GM03348 (cell line): ENCODE measurements around the gene LCN2.
"Not testable (repeated sequence)": the region's sequence is repeated elsewhere in the genome, so short reads cannot be mapped to it uniquely, and the experiment has no call there.

Experiments used
- DNase-seq: peaks from one replicate; pipeline ENCODE4 v3.0.0; 2012; ENCODE audit warnings: low spot score

The LCN2 gene

DNA sequence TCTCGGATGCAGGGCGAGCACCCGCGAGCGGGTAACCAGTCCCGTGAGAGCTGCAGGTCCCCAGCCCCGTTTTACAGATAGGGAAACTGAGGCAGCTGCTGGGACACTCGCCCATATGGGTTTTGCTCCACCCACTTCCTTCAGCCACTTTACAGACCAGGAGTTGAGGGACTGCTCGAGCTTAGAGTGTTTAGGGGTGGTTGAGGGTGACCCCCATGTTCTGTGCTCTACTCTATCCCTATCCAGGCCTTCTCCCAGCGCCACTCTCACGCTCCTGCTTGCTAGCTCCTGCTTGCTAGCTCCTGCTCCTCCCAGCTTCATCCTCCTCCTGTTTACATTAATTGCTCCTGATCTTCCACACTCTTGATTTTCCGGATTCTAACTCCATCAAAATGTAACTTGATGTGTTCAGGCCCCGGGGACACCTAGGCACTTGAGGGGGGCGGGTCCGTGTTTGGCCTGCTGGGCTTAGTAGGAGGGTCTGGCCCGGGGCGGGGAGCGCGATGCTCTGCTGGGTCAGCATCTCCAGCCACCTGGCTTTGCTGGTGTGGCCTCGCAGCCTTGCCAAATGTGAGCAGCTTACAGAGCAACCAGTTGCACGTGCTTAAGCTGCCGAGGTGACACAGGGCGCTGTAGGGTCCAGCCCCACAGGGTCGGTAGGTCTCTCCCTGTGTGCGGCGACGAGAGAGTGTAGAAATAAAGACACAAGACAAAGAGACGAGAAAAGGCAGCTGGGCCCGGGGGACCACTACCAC lies 20.2 kb upstream of the LCN2 start:
- no peak for DNase-seq

GRCh38 chr9:128129976-128130590 lies 19.2 kb upstream of the LCN2 start:
- DNase-seq = not testable (repeated sequence)

DNA sequence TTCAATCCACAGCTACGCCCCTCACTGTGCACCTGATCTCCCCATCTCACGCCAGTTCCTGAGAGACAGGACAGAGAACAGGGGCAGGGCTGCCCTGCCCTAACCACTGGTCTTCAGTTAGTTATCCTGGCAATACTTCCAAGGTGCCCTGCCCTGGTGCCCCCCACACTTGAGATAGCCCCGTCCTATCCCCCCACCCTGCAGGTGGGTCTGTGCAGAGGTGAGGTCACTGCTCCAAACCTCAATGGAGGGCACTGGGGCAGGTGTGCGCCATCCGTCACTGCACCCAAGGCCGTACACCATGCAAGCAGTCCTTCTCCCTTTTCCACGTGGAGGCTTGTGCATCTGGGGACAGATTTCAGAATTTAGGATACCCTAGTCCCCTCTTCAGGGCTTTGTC lies 18.6 kb upstream of the LCN2 start:
- not testable (repeated sequence) for DNase-seq

DNA sequence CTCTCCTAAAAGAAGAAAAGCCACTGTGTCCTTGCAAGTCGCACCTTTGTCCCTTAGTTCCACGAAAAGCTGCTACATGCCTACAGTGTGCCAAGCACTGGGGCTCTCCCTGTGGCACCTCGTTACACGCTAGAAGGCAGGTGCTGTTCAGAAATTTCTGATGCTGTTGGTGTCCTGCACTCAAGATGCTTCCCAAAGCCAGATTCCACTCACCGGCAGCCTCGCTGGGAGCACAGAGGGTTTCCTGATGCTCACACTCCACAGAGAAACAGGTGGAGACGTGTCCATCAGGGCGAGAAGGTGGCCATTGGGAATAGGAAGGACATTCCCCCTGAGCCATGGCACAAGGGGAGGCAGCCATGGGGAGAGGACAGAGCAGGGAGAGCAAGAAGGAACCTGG lies 17.9 kb upstream of the LCN2 start:
- DNase-seq = not testable (repeated sequence)

DNA sequence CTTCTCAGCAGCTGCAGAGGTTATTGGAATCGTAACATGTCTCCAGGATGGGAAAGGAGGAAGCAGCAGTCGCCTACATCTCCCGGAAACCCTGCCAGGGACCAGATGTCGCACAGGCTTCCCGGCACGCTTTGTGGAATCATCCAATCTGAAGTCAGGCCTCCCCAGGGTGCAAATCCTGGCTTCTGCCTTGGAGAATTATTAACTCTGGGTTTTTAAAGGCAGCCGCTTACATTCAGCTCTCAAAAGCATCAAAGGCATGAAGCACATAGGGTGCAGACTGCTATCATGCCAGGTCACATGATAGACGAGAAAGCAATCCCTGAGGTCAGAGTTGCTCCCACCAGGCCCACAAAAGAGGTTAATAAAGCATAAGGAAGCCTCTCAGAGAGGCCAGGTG lies 17.1 kb upstream of the LCN2 start:
- DNase-seq = not testable (repeated sequence)

GRCh38 chr9:128135561-128135960 lies 13.7 kb upstream of the LCN2 start:
- DNase-seq = not testable (repeated sequence)

DNA sequence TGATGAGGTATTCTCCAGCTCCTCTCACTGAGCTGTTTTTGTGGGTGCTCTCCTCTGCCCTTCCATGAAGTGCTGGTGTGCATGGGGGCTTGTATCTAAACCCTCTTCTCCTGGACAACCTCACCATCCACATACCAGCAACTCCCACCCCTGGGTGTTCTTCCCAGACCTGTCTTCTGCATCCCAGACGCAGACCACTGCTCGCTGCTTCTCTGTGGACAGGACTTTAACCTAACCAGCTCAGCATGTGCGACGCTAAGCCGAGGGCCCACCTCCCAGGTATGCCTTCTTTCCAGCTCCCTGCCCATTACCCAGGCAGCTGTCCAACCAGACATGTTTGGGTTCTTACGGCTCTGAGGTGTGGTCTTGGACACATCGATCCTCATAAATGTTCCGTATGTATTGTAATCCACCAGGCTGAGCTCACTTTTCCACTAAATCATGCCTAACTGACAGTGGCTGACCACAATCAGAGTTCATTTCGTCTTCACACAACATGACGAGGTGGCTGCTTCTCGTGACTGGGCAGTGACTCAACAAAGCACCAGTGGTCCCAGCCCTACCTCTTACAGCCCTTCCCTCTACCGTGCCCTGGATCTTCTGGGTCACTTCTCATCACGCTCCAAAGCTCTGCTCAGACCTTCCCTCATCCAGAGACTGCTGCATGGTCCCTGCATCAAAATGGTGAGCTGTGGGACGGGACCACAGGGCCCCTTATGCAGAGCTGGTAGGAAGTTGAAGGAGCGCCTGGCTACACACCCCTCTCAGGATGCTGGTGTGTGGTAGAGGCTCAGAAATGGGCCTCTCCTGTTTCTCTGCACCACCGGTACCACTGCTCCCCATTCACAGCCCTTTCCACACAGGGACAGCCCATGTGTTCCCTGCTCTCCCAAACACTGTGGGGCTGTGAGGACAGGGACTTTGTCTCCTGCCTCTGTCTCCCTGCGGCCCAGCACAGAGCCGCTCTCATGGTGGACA lies 12.1 kb upstream of the LCN2 start:
- DNase-seq = peak; percentile 38

- no peak for DNase-seq
These were observed 11.3 kb upstream of the LCN2 start for GRCh38 chr9:128138001-128138400.

DNA sequence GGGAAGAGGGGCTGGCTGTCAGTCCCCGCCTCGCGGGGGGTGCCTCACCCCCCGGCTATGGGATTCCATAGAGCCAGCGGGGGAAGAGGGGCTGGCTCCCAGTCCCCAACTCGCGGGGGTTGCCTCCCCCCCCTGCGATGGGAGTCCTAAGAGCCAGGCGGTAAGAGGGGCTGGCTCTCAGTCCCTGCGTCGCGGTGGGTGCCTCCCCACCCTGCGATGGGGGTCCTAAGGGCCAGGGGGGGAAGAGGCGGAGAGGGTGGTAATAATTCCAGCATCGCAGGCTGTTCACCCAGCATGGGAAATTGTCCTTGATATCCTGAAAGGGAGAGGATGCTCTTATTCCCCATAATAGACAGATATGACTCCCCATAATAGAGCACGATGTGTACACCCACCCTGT lies 9.6 kb upstream of the LCN2 start:
- no peak for DNase-seq

GRCh38 chr9:128141604-128142003 lies 7.6 kb upstream of the LCN2 start:
- no peak for DNase-seq

- DNase-seq = no peak
These were observed 7.2 kb upstream of the LCN2 start for GRCh38 chr9:128142061-128142460.

GRCh38 chr9:128142596-128142995 lies 6.7 kb upstream of the LCN2 start:
- no peak for DNase-seq

GRCh38 chr9:128143525-128144238 lies 5.6 kb upstream of the LCN2 start:
- no peak for DNase-seq

DNA sequence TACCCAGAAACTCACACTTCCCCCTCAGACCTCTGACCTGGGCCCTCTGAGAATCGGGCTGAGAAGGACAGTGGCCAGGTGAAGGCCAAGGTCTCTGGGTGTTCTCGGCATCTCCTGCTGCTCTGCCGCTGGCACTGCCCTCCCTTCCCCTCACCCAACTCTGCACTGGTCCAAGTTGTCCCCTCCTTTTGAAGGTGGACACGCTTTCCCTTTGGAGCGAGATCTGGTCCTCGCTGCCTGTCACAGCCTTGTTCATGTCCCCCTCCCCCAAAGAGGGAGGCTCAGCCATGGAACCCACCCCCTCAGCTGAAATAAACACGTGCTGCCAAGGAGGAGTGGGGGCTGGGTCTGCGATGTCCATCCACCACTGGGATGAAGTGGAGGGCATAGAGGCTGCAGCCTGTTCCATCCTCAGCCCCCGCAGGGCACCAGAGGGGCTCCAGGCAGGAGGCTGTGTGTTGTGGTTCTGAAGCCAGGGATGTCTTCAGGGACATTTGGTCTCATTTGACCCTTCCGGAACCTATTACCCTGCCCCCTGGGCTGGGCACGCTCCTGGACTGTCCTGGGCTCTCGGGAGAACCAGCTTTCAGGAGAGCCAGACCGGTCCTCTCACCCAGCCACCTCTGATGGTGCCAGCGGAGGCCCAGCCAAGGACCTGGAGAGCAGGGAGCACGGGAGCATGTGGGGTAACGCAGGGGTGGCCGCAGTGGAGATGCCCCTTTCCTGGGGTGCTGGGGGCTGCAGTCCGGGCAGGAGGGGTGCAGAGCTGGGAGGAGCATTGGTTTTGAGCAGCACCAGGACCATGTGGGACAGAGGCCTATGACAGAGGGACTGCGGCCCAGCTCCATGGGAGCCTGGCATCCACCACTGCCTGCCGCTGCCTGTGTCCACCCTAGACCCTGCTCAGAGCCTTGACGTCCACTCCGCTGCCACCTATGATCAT lies 4.7 kb upstream of the LCN2 start:
- DNase-seq = no peak

DNA sequence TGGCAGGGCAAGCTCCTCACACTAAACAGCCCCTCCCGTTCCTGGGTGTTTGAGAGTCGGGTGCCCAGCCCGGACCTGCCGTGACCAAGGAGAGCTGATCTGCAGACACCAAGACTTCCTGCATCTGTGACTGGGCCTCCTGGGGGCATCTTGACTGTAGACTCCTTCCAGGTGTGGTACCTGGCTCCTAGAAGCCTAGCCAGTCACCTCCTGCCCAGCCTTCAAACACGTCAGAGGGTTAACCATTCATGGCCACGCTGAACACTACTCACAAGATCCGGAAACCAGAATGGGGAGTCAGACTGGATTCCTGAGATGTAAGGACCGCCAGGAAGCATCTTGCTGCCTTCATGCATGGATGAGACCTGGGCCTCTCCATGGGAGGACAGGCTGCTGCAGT lies 3.7 kb upstream of the LCN2 start:
- DNase-seq = no peak

- DNase-seq = no peak
These were observed 3.3 kb upstream of the LCN2 start for GRCh38 chr9:128145951-128146351.

- no peak for DNase-seq
These were observed 2.6 kb upstream of the LCN2 start for GRCh38 chr9:128146591-128147120.

GRCh38 chr9:128148509-128149000 lies 698 bp upstream of the LCN2 start:
- no peak for DNase-seq

DNA sequence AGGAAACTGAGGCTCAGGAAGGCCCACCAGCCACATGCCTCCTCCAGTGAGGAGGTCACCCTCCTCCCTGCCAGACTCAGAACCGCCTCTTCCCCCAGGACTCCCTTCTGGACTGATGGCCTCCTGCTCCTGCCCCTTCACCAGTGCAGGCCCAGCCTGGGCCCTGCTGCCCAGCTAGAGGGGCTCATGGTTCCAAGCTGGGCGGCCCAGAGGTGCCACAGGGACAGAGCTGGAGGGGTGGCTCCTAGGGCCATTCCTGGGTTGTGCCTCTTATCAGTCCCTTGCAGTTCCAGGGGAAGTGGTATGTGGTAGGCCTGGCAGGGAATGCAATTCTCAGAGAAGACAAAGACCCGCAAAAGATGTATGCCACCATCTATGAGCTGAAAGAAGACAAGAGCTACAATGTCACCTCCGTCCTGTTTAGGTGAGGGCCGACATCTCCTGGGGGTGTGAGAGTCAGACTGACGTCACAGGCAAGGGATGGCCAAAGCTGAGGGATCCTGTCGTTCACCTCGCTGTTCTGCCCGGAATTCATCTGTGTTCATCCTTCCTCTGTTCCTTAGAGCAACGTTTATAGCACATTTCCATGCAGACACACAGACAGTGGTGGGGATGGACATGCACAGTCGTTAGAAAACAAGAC lies 819 bp downstream of the LCN2 start:
- no peak for DNase-seq
